Activated CD8-positive, alpha-beta memory T cell treated with anti-CD3 and anti-CD28 coated beads, Interleukin-2, amount 10 ng/mL, durations not matched to agents 7 days and 5 days (primary cell): ENCODE results near the gene COTL1. TPM values are rescaled to one million over a fixed set of nuclear protein-coding genes. Genes with fewer than 3 reads are reported as not detected.

Experiments used
- ATAC-seq: fragments of 150-1000 bp; cut with Tn5 transposase; one replicate; pipeline ENCODE4 v1.10.0; 2021; ENCODE audit warnings: moderate library complexity
- CTCF ChIA-PET: fragments of 350-600 bp; sonication (Branson Sonifier 250); formaldehyde crosslinking; loops from one replicate; lab custom pipeline; 2021; ENCODE audit warnings: antibody characterized with exemption; lab: Charles Lee
- DNase-seq: peaks from one replicate; pipeline ENCODE4 v3.0.0-alpha.2; 2020
- H3K27ac Mint-ChIP-seq: one replicate; pipeline ENCODE4 v1.8.0; 2021; ENCODE audit warnings: mild to moderate bottlenecking, mixed read lengths
- H3K27me3 Mint-ChIP-seq: one replicate; pipeline ENCODE4 v1.8.0; 2021; ENCODE audit warnings: mixed read lengths
- H3K36me3 Mint-ChIP-seq: one replicate; pipeline ENCODE4 v1.8.0; 2021; ENCODE audit warnings: mild to moderate bottlenecking, mixed read lengths
- H3K4me1 Mint-ChIP-seq: one replicate; pipeline ENCODE4 v1.8.0; 2021; ENCODE audit warnings: mixed read lengths
- H3K4me3 Mint-ChIP-seq: one replicate; pipeline ENCODE4 v1.8.0; 2021; ENCODE audit warnings: mild to moderate bottlenecking, moderate library complexity, mixed read lengths
- H3K9me3 Mint-ChIP-seq: one replicate; pipeline ENCODE4 v1.8.0; 2022; ENCODE audit warnings: low read depth, mixed read lengths
- total RNA-seq, 2 experiments: library from RNA; stranded (reverse); gene quantifications; one replicate each; pipeline ENCODE4 v1.2.3, GENCODE V29; 2021

COTL1 gene
- total RNA-seq, 2 experiments from 2014 or later = 1,052 to 1,190 TPM

- peaks cover 88% of the 10 kb centered on the region for H3K36me3 Mint-ChIP-seq
- H3K27ac Mint-ChIP-seq = peak overlapping the region; percentile 91
- no peaks in the 10 kb centered on the region for H3K27me3 Mint-ChIP-seq
- no peaks in the 10 kb centered on the region for H3K9me3 Mint-ChIP-seq
- ATAC-seq (no peak), DNase-seq (no peak)
- H3K4me1 Mint-ChIP-seq = peaks cover 96% of the 10 kb centered on the region
- CTCF ChIA-PET = interaction anchor here (1.2 to 4.2 kb wide), 9 partner anchors 9 to 100 kb away, joined by 3 to 60 read pairs (median 5); partner anchors contain the start of gene MEAK7
- H3K4me3 Mint-ChIP-seq = peak overlapping the region; percentile 96
Measured at GRCh38 chr16:84607061-84607460, 10.8 kb downstream of the COTL1 start.

- Mint-ChIP-seq H3K4me1 (peaks cover 95% of the 10 kb centered on the region), H3K27me3 (no peaks in the 10 kb centered on the region), H3K4me3 (peak overlapping the region; percentile 96), H3K36me3 (peaks cover 84% of the 10 kb centered on the region), H3K27ac (peak overlapping the region; percentile 91), H3K9me3 (no peaks in the 10 kb centered on the region)
- DNase-seq (peak; percentile 93), ATAC-seq (peak; percentile 54)
- CTCF ChIA-PET = interaction anchor here (0.7 to 4.2 kb wide), 11 partner anchors 9 to 147 kb away, joined by 3 to 60 read pairs (median 5); partner anchors contain the start of gene MEAK7
Measured at GRCh38 chr16:84606081-84606875, 11.6 kb downstream of the COTL1 start.

GRCh38 chr16:84605339-84605848 lies 12.5 kb downstream of the COTL1 start:
- CTCF ChIA-PET = interaction anchor here (1.1 to 4.2 kb wide), 8 partner anchors 9 to 148 kb away, joined by 3 to 60 read pairs (median 4); partner anchors contain the start of gene MEAK7
- peak overlapping the region; percentile 91 for H3K27ac Mint-ChIP-seq
- ATAC-seq (no peak), DNase-seq (no peak)
- H3K36me3 Mint-ChIP-seq = peaks cover 84% of the 10 kb centered on the region
- H3K9me3 Mint-ChIP-seq = no peaks in the 10 kb centered on the region
- peak overlapping the region; percentile 96 for H3K4me3 Mint-ChIP-seq
- peaks cover 95% of the 10 kb centered on the region for H3K4me1 Mint-ChIP-seq
- no peaks in the 10 kb centered on the region for H3K27me3 Mint-ChIP-seq

- Mint-ChIP-seq H3K36me3 (peaks cover 84% of the 10 kb centered on the region), H3K27me3 (no peaks in the 10 kb centered on the region), H3K4me1 (peaks cover 93% of the 10 kb centered on the region), H3K4me3 (peak overlapping the region; percentile 69), H3K9me3 (no peaks in the 10 kb centered on the region), H3K27ac (peak overlapping the region; percentile 91)
- DNase-seq = no peak
- ATAC-seq = no peak
- CTCF ChIA-PET = interaction anchor here (1.1 to 3.9 kb wide), 3 partner anchors 10 to 98 kb away, joined by 4 to 25 read pairs (median 4); partner anchors contain the start of gene MEAK7
Measured at GRCh38 chr16:84604477-84605013, 13.3 kb downstream of the COTL1 start.

GRCh38 chr16:84603940-84604339 lies 13.9 kb downstream of the COTL1 start:
- Mint-ChIP-seq H3K36me3 (peaks cover 83% of the 10 kb centered on the region), H3K4me1 (peaks cover 93% of the 10 kb centered on the region), H3K27me3 (no peaks in the 10 kb centered on the region), H3K4me3 (peak overlapping the region; percentile 77), H3K27ac (peak overlapping the region; percentile 97), H3K9me3 (no peaks in the 10 kb centered on the region)
- DNase-seq (no peak), ATAC-seq (no peak)
- CTCF ChIA-PET = interaction anchor here (1.1 to 8.3 kb wide), 4 partner anchors 11 to 97 kb away, joined by 3 to 88 read pairs (median 14); partner anchors contain the start of genes COTL1 and MEAK7

- peaks cover 79% of the 10 kb centered on the region for H3K36me3 Mint-ChIP-seq
Measured at GRCh38 chr16:84603140-84603816, 14.6 kb downstream of the COTL1 start.

GRCh38 chr16:84600343-84601229 lies 17.3 kb downstream of the COTL1 start:
- Mint-ChIP-seq H3K4me3 (peak overlapping the region; percentile 77), H3K27me3 (no peaks in the 10 kb centered on the region), H3K4me1 (peaks cover 88% of the 10 kb centered on the region), H3K36me3 (peaks cover 75% of the 10 kb centered on the region), H3K27ac (peak overlapping the region; percentile 97), H3K9me3 (no peaks in the 10 kb centered on the region)
- DNase-seq (peak; percentile 74), ATAC-seq (peak; percentile 60)
- CTCF ChIA-PET = interaction anchor here (0.5 to 8.3 kb wide), 17 partner anchors 7 to 643 kb away, joined by 3 to 88 read pairs (median 5); partner anchors contain the start of genes COTL1 and MEAK7

More at GRCh38 chr16:84603140-84603816, 14.6 kb downstream of the COTL1 start:
- ATAC-seq (no peak), DNase-seq (no peak)
- Mint-ChIP-seq H3K9me3 (no peaks in the 10 kb centered on the region), H3K27ac (peak overlapping the region; percentile 97), H3K27me3 (no peaks in the 10 kb centered on the region), H3K4me1 (peaks cover 89% of the 10 kb centered on the region), H3K4me3 (peak overlapping the region; percentile 77)
- CTCF ChIA-PET = interaction anchor here (0.6 to 8.3 kb wide), 8 partner anchors 11 to 98 kb away, joined by 3 to 88 read pairs (median 4); partner anchors contain the start of genes COTL1 and MEAK7

- ATAC-seq = peak; percentile 21
- peak; percentile 83 for DNase-seq
- Mint-ChIP-seq H3K9me3 (no peaks in the 10 kb centered on the region), H3K27ac (peak overlapping the region; percentile 97), H3K4me3 (peak overlapping the region; percentile 77), H3K4me1 (peaks cover 87% of the 10 kb centered on the region), H3K36me3 (peaks cover 75% of the 10 kb centered on the region), H3K27me3 (no peaks in the 10 kb centered on the region)
- CTCF ChIA-PET = interaction anchor here (0.9 to 8.3 kb wide), 13 partner anchors 8 to 155 kb away, joined by 3 to 88 read pairs (median 8); partner anchors contain the start of genes COTL1 and MEAK7
Measured at GRCh38 chr16:84599521-84600202, 18.2 kb downstream of the COTL1 start.

- no peak for ATAC-seq
- H3K27ac Mint-ChIP-seq = peak overlapping the region; percentile 97
- peaks cover 91% of the 10 kb centered on the region for H3K4me1 Mint-ChIP-seq
- CTCF ChIA-PET = interaction anchor here (1.0 to 8.3 kb wide), 8 partner anchors 9 to 141 kb away, joined by 3 to 88 read pairs (median 10); partner anchors contain the start of gene COTL1
- H3K36me3 Mint-ChIP-seq = peaks cover 74% of the 10 kb centered on the region
- DNase-seq = peak; percentile 51
- no peaks in the 10 kb centered on the region for H3K27me3 Mint-ChIP-seq
- no peaks in the 10 kb centered on the region for H3K9me3 Mint-ChIP-seq
- peak overlapping the region; percentile 55 for H3K4me3 Mint-ChIP-seq
Measured at GRCh38 chr16:84598360-84598759, 19.5 kb downstream of the COTL1 start.

- no peaks in the 10 kb centered on the region for H3K9me3 Mint-ChIP-seq
- peaks cover 91% of the 10 kb centered on the region for H3K4me1 Mint-ChIP-seq
- ATAC-seq = peak; percentile 35
- peak; percentile 85 for DNase-seq
- H3K36me3 Mint-ChIP-seq = peaks cover 74% of the 10 kb centered on the region
- CTCF ChIA-PET = interaction anchor here (1.0 to 8.3 kb wide), 9 partner anchors 9 to 142 kb away, joined by 3 to 88 read pairs (median 9); partner anchors contain the start of gene COTL1
- peak overlapping the region; percentile 55 for H3K4me3 Mint-ChIP-seq
- no peaks in the 10 kb centered on the region for H3K27me3 Mint-ChIP-seq
- peak overlapping the region; percentile 97 for H3K27ac Mint-ChIP-seq
Measured at GRCh38 chr16:84597931-84598351, 19.9 kb downstream of the COTL1 start.

GRCh38 chr16:84597528-84597896 lies 20.4 kb downstream of the COTL1 start:
- Mint-ChIP-seq H3K27ac (peak overlapping the region; percentile 97), H3K4me3 (peak overlapping the region; percentile 55), H3K4me1 (peaks cover 91% of the 10 kb centered on the region), H3K27me3 (no peaks in the 10 kb centered on the region), H3K9me3 (no peaks in the 10 kb centered on the region), H3K36me3 (peaks cover 74% of the 10 kb centered on the region)
- no peak for DNase-seq
- CTCF ChIA-PET = interaction anchor here (1.0 to 8.3 kb wide), 9 partner anchors 10 to 142 kb away, joined by 3 to 88 read pairs (median 9); partner anchors contain the start of gene COTL1
- ATAC-seq = no peak
